Stimulated activated CD4-positive, alpha-beta T cell treated with anti-CD3 and anti-CD28 coated beads, Interleukin-12 subunit alpha, Interleukin-12 subunit beta, amount 100 ng/mL, for 24 hours (primary cell): ENCODE data around the gene DDIT4.
A peak's percentile ranks its signal among the peaks of the same experiment; 100 is the strongest.

Source experiments
- DNase-seq, 2 experiments: peaks; one replicate each; pipeline ENCODE4 v3.0.0-alpha.2; 2020; ENCODE audit warnings: low read depth in 2 of 2

DDIT4 gene

GRCh38 chr10:72316748-72317435 is 43.2 kb downstream of the DDIT4 start:
- DNase-seq, result no peak

GRCh38 chr10:72318418-72319262 is 44.9 kb downstream of the DDIT4 start:
- no peak for DNase-seq

GRCh38 chr10:72319416-72320254 is 45.9 kb downstream of the DDIT4 start:
- peak; percentile 83 for DNase-seq

- DNase-seq, result peak in 1 of 2 experiments; percentile 70
These were observed 47.0 kb downstream of the DDIT4 start for GRCh38 chr10:72320676-72321247.

- no peak for DNase-seq
These were observed 47.7 kb downstream of the DDIT4 start for GRCh38 chr10:72321248-72322029.

GRCh38 chr10:72322030-72322279 is 48.2 kb downstream of the DDIT4 start:
- no peak for DNase-seq

GRCh38 chr10:72322280-72323058 is 48.7 kb downstream of the DDIT4 start:
- DNase-seq, result no peak

GRCh38 chr10:72323108-72323749 is 49.5 kb downstream of the DDIT4 start:
- DNase-seq, result no peak

- DNase-seq, result no peak
These were observed 50.1 kb downstream of the DDIT4 start for GRCh38 chr10:72323771-72324191.
